Prostate gland (tissue), 2 donors: Measurements from ENCODE around the gene PDE8A. TPM values are rescaled to one million over a fixed set of nuclear protein-coding genes. Genes with fewer than 3 reads are reported as not detected.
"Not testable (repeated sequence)": the region's sequence is repeated elsewhere in the genome, so short reads cannot be mapped to it uniquely, and the experiment has no call there.

ENCODE experiments used
- DNase-seq: peaks from one replicate; pipeline ENCODE4 v3.0.0-alpha.2; 2019; ENCODE audit warnings: low spot score
- H3K27ac ChIP-seq, 2 donors: fragments of 200-600 bp; sonication (generic); 2 replicates each; pipeline ENCODE4 v1.5.1; 2017 to 2019
- H3K27me3 ChIP-seq: fragments of 200-600 bp; sonication (generic); replicated peaks from 2 replicates; pipeline ENCODE4 v1.5.1; 2019; ENCODE audit not compliant: insufficient read depth
- H3K36me3 ChIP-seq, 2 donors: fragments of 200-600 bp; sonication (generic); 1 replicate in 1 of 2; 2 replicates in 1 of 2; pipeline versions ENCODE4 v1.5.1 to v1.8.1; 2017 to 2019
- H3K4me1 ChIP-seq: fragments of 200-600 bp; sonication (generic); replicated peaks from 2 replicates; pipeline ENCODE4 v1.5.1; 2019
- H3K4me3 ChIP-seq, 2 donors: fragments of 200-600 bp; sonication (generic); 2 replicates each; pipeline ENCODE4 v1.5.1; 2017 to 2019
- H3K9me3 ChIP-seq: fragments of 200-600 bp; sonication (generic); 2 replicates; pipeline ENCODE4 v1.5.1; 2017
- CTCF ChIP-seq, 4 experiments: fragments of 200-600 bp in 2 of 4; fragments of 450-650 bp in 2 of 4; sonication (generic) in 2 of 4; IDR thresholded peaks; 1 replicate in 3 of 4; 2 replicates in 1 of 4; pipeline ENCODE4 v1.5.1; 2016 to 2019; ENCODE audit warnings: antibody characterized with exemption in 4 of 4, mild to moderate bottlenecking in 2 of 4, moderate library complexity in 2 of 4
- POLR2A ChIP-seq: fragments of 450-650 bp; IDR thresholded peaks from one replicate; pipeline ENCODE4 v1.6.1; 2016; ENCODE audit warnings: antibody characterized with exemption, mild to moderate bottlenecking
- POLR2AphosphoS5 ChIP-seq: sonication (generic); formaldehyde crosslinking; IDR thresholded peaks from one replicate; pipeline ENCODE4 v1.6.1; 2017; ENCODE audit warnings: antibody characterized with exemption
- WGBS: methylation state at CpG from one replicate; pipeline ENCODE4 v1.1.5; 2018; 5-methylcytosine and 5-hydroxymethylcytosine counted together
- intact Hi-C: fragments of 100-400 bp; cut with DNase I; formaldehyde crosslinking; loops from one replicate; pipeline ENCODE4 v1.14.2; 2022
- total RNA-seq, 2 donors: library from RNA; depleted of rRNA; stranded (reverse); fragments of >200 nt; gene quantifications; one replicate each; pipeline ENCODE4 v1.1.0, GENCODE V29; 2016

The PDE8A gene
- total RNA-seq, 2 donors from 2014 or later: 28.3 to 52.7 TPM

GRCh38 chr15:85008474-85009260 is 27.0 kb downstream of the PDE8A start:
- H3K9me3 ChIP-seq: no peaks in the 10 kb centered on the region
- H3K27me3 ChIP-seq: no peaks in the 10 kb centered on the region
- H3K4me1 ChIP-seq: no peaks in the 10 kb centered on the region
- intact Hi-C loops: loop anchor here (10.0 kb wide), 1 partner anchor 54 kb away; no protein-coding TSS in a partner anchor
- WGBS: 81% methylated on average over 5 of the region's 5 CpGs
- H3K36me3 ChIP-seq: no peaks in the 10 kb centered on the region
- no peak overlapping the region for H3K4me3 ChIP-seq
- peak overlapping the region in 1 of 2 donors; percentile 40 for H3K27ac ChIP-seq
- TF ChIP-seq POLR2AphosphoS5 (no peak), POLR2A (no peak), CTCF (IDR thresholded peaks at IDR 0.05) (no peak)
- no peak for DNase-seq

- intact Hi-C loops: loop anchor here (10.0 kb wide), 1 partner anchor 55 kb away; no protein-coding TSS in a partner anchor
- H3K27ac ChIP-seq: peak overlapping the region in 1 of 2 donors; percentile 40
- no peaks in the 10 kb centered on the region for H3K9me3 ChIP-seq
- H3K4me3 ChIP-seq: no peak overlapping the region
- no peaks in the 10 kb centered on the region for H3K36me3 ChIP-seq
- no peak for DNase-seq
- 36% methylated on average over 2 of the region's 2 CpGs for whole genome bisulfite sequencing
- H3K27me3 ChIP-seq: no peaks in the 10 kb centered on the region
- no peak for TF ChIP-seq POLR2AphosphoS5
- H3K4me1 ChIP-seq: no peaks in the 10 kb centered on the region
These were observed 27.8 kb downstream of the PDE8A start for GRCh38 chr15:85009435-85009834.

GRCh38 chr15:85010071-85010385 is 28.4 kb downstream of the PDE8A start:
- no peaks in the 10 kb centered on the region for H3K9me3 ChIP-seq
- H3K4me1 ChIP-seq: no peaks in the 10 kb centered on the region
- H3K27ac ChIP-seq: no peak overlapping the region
- H3K27me3 ChIP-seq: no peaks in the 10 kb centered on the region
- intact Hi-C loops: no loop called here
- H3K4me3 ChIP-seq: no peak overlapping the region
- TF ChIP-seq POLR2AphosphoS5 (no peak), POLR2A (no peak), CTCF (IDR thresholded peaks at IDR 0.05) (no peak)
- no peaks in the 10 kb centered on the region for H3K36me3 ChIP-seq
- no peak for DNase-seq

GRCh38 chr15:85010386-85011159 is 28.9 kb downstream of the PDE8A start:
- Histone ChIP-seq H3K9me3 (no peaks in the 10 kb centered on the region), H3K4me1 (no peaks in the 10 kb centered on the region), H3K27ac (peak overlapping the region; percentile 19 to 42), H3K36me3 (no peaks in the 10 kb centered on the region), H3K4me3 (no peak overlapping the region), H3K27me3 (no peaks in the 10 kb centered on the region)
- DNase-seq: no peak
- intact Hi-C loops: no loop called here
- 11% methylated on average over 3 of the region's 3 CpGs for WGBS
- no peak for TF ChIP-seq POLR2A
- peak in 1 of 4 experiments; percentile 54 for TF ChIP-seq CTCF (IDR thresholded peaks at IDR 0.05)

GRCh38 chr15:85011160-85011571 is 29.5 kb downstream of the PDE8A start:
- Histone ChIP-seq H3K9me3 (no peaks in the 10 kb centered on the region), H3K36me3 (no peaks in the 10 kb centered on the region), H3K4me3 (no peak overlapping the region), H3K4me1 (no peaks in the 10 kb centered on the region), H3K27ac (peak overlapping the region; percentile 19 to 42), H3K27me3 (no peaks in the 10 kb centered on the region)
- no peak for DNase-seq
- 17% methylated on average over 3 of the region's 3 CpGs for WGBS
- intact Hi-C loops: no loop called here
- no peak for TF ChIP-seq POLR2AphosphoS5
- TF ChIP-seq CTCF (IDR thresholded peaks at IDR 0.05): no peak
- no peak for TF ChIP-seq POLR2A

- intact Hi-C loops, H3K27ac ChIP-seq, DNase-seq, H3K9me3 ChIP-seq, H3K4me3 ChIP-seq, H3K36me3 ChIP-seq, H3K27me3 ChIP-seq, H3K4me1 ChIP-seq: not testable (repeated sequence)
- 77% methylated on average over 2 of the region's 2 CpGs for WGBS
These were observed 30.1 kb downstream of the PDE8A start for GRCh38 chr15:85011724-85012123.
